K562 (cell line): ENCODE data around the gene EN2. TPM values are rescaled to one million over a fixed set of nuclear protein-coding genes. Genes with fewer than 3 reads are reported as not detected.

Experiments used
- ATAC-seq: fragments of 200-7000 bp; cut with Tn5 transposase; 3 replicates; pipeline ENCODE4 v1.9.1; 2020; ENCODE audit warnings: moderate library complexity
- BruUV-seq: library from RNA; stranded (reverse); fragments of 400-500 nt; replicated peaks from 2 replicates; lab custom pipeline; 2021; lab: Mats Ljungman, UMichigan
- CTCF ChIA-PET: fragments of 300-600 bp; formaldehyde crosslinking; extraction: SDS; loops from one replicate; lab custom pipeline; 2021; ENCODE audit warnings: low intra/inter-chr PET ratio; lab: Yijun Ruan, JAX
- POLR2A ChIA-PET: fragments of 300-600, 350-650 bp; sonication (Branson Sonifier 250); formaldehyde crosslinking; extraction: SDS; loops from one replicate; lab custom pipeline; 2021; ENCODE audit warnings: antibody characterized with exemption, inconsistent platforms; lab: Yijun Ruan, JAX
- DNase-seq, 4 experiments: peaks; one replicate each; pipeline versions ENCODE4 v3.0.0 to v3.0.0-alpha.2; 2011 to 2018; ENCODE audit warnings: low spot score in 3 of 4, mixed read lengths in 3 of 4; ENCODE audit errors: extremely low read depth in 1 of 4
- FAIRE-seq: peaks from 2 replicates; lab custom pipeline; 2011; peaks lifted over from hg19 to GRCh38; lab: Jason Lieb, UNC
- H2AFZ ChIP-seq: 2 replicates; pipeline ENCODE4 v1.6.0; 2011; ENCODE audit warnings: low read depth, low read length, control low read depth, inconsistent platforms
- H3K27ac ChIP-seq: fragments of 200-600 bp; 3 replicates; pipeline ENCODE4 v1.8.0; 2011; ENCODE audit warnings: low read depth, mild to moderate bottlenecking, control low read depth, inconsistent platforms, low read length, moderate library complexity, mixed read lengths; ENCODE audit errors: extremely low read depth
- H3K27me3 ChIP-seq, 2 experiments: fragments of 300-600 bp in 1 of 2; 2 replicates in 1 of 2; 3 replicates in 1 of 2; pipeline versions ENCODE4 v1.6.0 to v1.8.0; 2011; ENCODE audit warnings: inconsistent platforms in 2 of 2, low read length in 2 of 2, mild to moderate bottlenecking in 1 of 2, mixed read lengths in 1 of 2, moderate library complexity in 1 of 2; ENCODE audit not compliant: control insufficient read depth in 2 of 2, insufficient read depth in 2 of 2
- H3K36me3 ChIP-seq: fragments of 300-600 bp; 3 replicates; pipeline ENCODE4 v1.8.0; 2011; ENCODE audit warnings: mild to moderate bottlenecking, low read length, inconsistent platforms; ENCODE audit not compliant: control insufficient read depth, insufficient read depth
- H3K4me1 ChIP-seq, 2 experiments: fragments of 200-600 bp in 1 of 2; replicated peaks in 1 of 2; 2 replicates in 1 of 2; 3 replicates in 1 of 2; pipeline versions ENCODE4 v1.5.1 to v1.8.0; 2011; ENCODE audit warnings: inconsistent platforms in 2 of 2, low read length in 2 of 2, mild to moderate bottlenecking in 1 of 2, mixed read lengths in 1 of 2, moderate library complexity in 1 of 2; ENCODE audit not compliant: control insufficient read depth in 2 of 2, insufficient read depth in 2 of 2
- H3K4me2 ChIP-seq: 2 replicates; pipeline ENCODE4 v1.6.1; 2011; ENCODE audit warnings: low read length, control low read depth, inconsistent platforms, mixed read lengths; ENCODE audit not compliant: insufficient read depth
- H3K4me3 ChIP-seq: fragments of 200-600 bp; sonication (generic), shearing (Covaris generic); 2 replicates; pipeline ENCODE4 v1.5.1; 2016; ENCODE audit warnings: control low read depth, inconsistent platforms
- H3K79me2 ChIP-seq: fragments of 200-600 bp; 3 replicates; pipeline ENCODE4 v1.8.0; 2011; ENCODE audit warnings: low read length, inconsistent platforms; ENCODE audit not compliant: control insufficient read depth, insufficient read depth
- H3K9ac ChIP-seq, 2 experiments: 2 replicates each; pipeline versions ENCODE4 v1.6.0 to v1.6.1; 2011; ENCODE audit warnings: low read depth in 2 of 2, low read length in 2 of 2, control low read depth in 1 of 2, inconsistent platforms in 1 of 2, mild to moderate bottlenecking in 1 of 2, mixed read lengths in 1 of 2; ENCODE audit not compliant: insufficient read depth in 1 of 2
- H3K9me1 ChIP-seq: one replicate; pipeline ENCODE4 v1.6.0; 2011; ENCODE audit warnings: inconsistent platforms, mild to moderate bottlenecking, low read length, moderate library complexity; ENCODE audit not compliant: control insufficient read depth, insufficient read depth
- H3K9me3 ChIP-seq: replicated peaks from 2 replicates; pipeline ENCODE4 v1.5.1; 2011; ENCODE audit warnings: low read depth, low read length, inconsistent platforms; ENCODE audit not compliant: control insufficient read depth, insufficient read depth
- H4K20me1 ChIP-seq: replicated peaks from 2 replicates; pipeline ENCODE4 v1.6.1; 2011; ENCODE audit warnings: low read length, inconsistent platforms, mixed read lengths; ENCODE audit not compliant: control insufficient read depth, insufficient read depth
- CBX2 ChIP-seq: fragments of 200-600 bp; sonication (generic); IDR thresholded peaks from one replicate; pipeline ENCODE4 v1.6.1; 2012; ENCODE audit warnings: mild to moderate bottlenecking, low read length, inconsistent platforms; ENCODE audit not compliant: insufficient read depth, poor library complexity, severe bottlenecking
- EZH2 ChIP-seq: IDR thresholded peaks from 2 replicates; pipeline ENCODE4 v1.6.1; 2012; ENCODE audit warnings: low read depth, mild to moderate bottlenecking, inconsistent platforms, low read length, borderline replicate concordance
- SMAD2 ChIP-seq: fragments of 150-350 bp; IDR thresholded peaks from 2 replicates; pipeline ENCODE4 v1.6.1; 2014; ENCODE audit warnings: low read depth, mild to moderate bottlenecking, low read length
- ZFP1 ChIP-seq: fragments of 450-650 bp; formaldehyde crosslinking; IDR thresholded peaks from 2 replicates; pipeline ENCODE4 v1.4.0; 2020; ENCODE audit warnings: mild to moderate bottlenecking, mixed read lengths
- WGBS: fragments of 100-300 bp; shearing (Covaris generic); methylation state at CpG from one replicate; pipeline ENCODE4 v1.1.6; 2016; ENCODE audit warnings: low coverage, mixed read lengths; ENCODE audit not compliant: insufficient coverage; ENCODE audit errors: missing lambda C conversion rate; 5-methylcytosine and 5-hydroxymethylcytosine counted together
- in situ Hi-C: fragments of 300-500 bp; cut with MboI; formaldehyde crosslinking; loops from 4 replicates; pipeline ENCODE4 v1.15.0; 2018; ENCODE audit warnings: inconsistent platforms, mixed read lengths
- intact Hi-C: fragments of 100-400 bp; cut with micrococcal nuclease; formaldehyde crosslinking; loops from 2 replicates; pipeline ENCODE4 v1.14.2; 2022
- polyA plus RNA-seq, 8 experiments: library from polyadenylated mRNA; depleted of rRNA in 4 of 8; stranded (reverse) in 5 of 8; unstranded in 3 of 8; fragments of >200 nt; fragmentation: Nextera tagmentation in 2 of 8; fragmentation: Illumina TruSeq in 1 of 8; extraction: Ambion mirVana in 2 of 8; extraction: Trizol in 1 of 8; gene quantifications; 2 replicates each; pipeline versions ENCODE4 v1.2.1 to v1.2.3, GENCODE V29; 2011 to 2014; ENCODE audit warnings: inconsistent platforms in 1 of 8, missing spikeins in 1 of 8
- total RNA-seq, 7 experiments: library from RNA; depleted of rRNA in 6 of 7; stranded (reverse); fragments of >200 nt in 6 of 7; fragmentation: Illumina TruSeq in 2 of 7; extraction: Trizol in 2 of 7; gene quantifications; 2 replicates each; pipeline versions ENCODE4 v1.2.1 to v1.2.3, GENCODE V29; 2011 to 2021; ENCODE audit warnings: low replicate concordance in 1 of 7
- TF ChIP-seq, protein P1 (sequence below), 2 experiments: fragments of 250-450 bp in 1 of 2; fragments of 450-650 bp in 1 of 2; sonication (Bioruptor Pico) in 1 of 2; IDR thresholded peaks; 2 replicates each; pipeline versions ENCODE4 v1.6.1 to v1.8.0; 2016 to 2021; ENCODE audit warnings: mild to moderate bottlenecking in 2 of 2, moderate library complexity in 2 of 2, missing compliant biosample characterization in 1 of 2, missing genetic modification characterization in 1 of 2

The EN2 gene
- total and polyA plus RNA-seq, 9 of the 15 experiments (the other 6 are each of a cell fraction or from before 2014, with no cell fraction given), result 0.04 TPM; not detected in 7

DNA sequence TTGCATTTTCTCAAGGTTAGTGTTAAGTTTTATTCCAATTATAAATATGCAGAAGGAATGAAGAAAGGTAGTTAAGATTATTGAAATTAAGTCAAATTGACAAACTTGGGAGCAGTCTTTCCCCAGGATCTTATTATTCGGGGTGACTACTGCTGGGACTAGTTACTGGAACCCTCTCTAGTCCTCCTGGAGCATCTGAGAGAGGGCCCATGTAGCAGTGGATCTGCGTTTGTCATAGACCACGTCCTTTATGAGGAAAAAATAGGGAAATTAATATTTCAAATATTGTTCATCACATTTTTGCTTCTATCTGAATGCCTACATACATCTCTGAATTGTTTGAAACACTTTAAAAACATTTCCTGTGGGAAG lies 47.5 kb downstream of the EN2 start:
- POLR2A ChIA-PET, result interaction anchor here (0.7 kb wide), 1 partner anchor 725 kb away, joined by 3 read pairs; no protein-coding TSS in a partner anchor
- CTCF ChIA-PET, result no interaction called here
- BruUV-seq, result no TSS peak
- no peaks in the 10 kb centered on the region for H3K9me3 ChIP-seq
- FAIRE-seq (no peak), ATAC-seq (no peak), DNase-seq (no peak)
- H3K79me2 ChIP-seq, result no peaks in the 10 kb centered on the region
- no peak overlapping the region for H3K4me2 ChIP-seq
- WGBS, result 0% methylated on average over 3 of the region's 3 CpGs
- H4K20me1 ChIP-seq, result 0 out of 2 replicates have a peak, but pooled peaks cover 3% of the 10 kb centered on the region
- H2AFZ ChIP-seq, result no peak overlapping the region
- H3K9ac ChIP-seq, result no peak overlapping the region
- TF ChIP-seq SMAD2, result no peak
- TF ChIP-seq EZH2, result no peak
- no peak for TF ChIP-seq ZFP1 (CRISPR knock-in tag)
- TF ChIP-seq CBX2, result peak; percentile 19
- TF ChIP-seq, protein P1, sequence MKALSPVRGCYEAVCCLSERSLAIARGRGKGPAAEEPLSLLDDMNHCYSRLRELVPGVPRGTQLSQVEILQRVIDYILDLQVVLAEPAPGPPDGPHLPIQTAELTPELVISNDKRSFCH (CRISPR knock-in tag; IDR thresholded peaks at IDR 0.05), result no peak
- TF ChIP-seq, protein P1 (tag; IDR thresholded peaks at IDR 0.05), result no peak
- H3K36me3 ChIP-seq, result no peaks in the 10 kb centered on the region
- no peaks in the 10 kb centered on the region for H3K9me1 ChIP-seq
- in situ Hi-C loops, result no loop called here
- peaks cover 0 to 7% of the 10 kb centered on the region in 2 experiments; a peak in 1 of 5 replicates for H3K4me1 ChIP-seq
- no peak overlapping the region for H3K4me3 ChIP-seq
- peaks cover 35 to 43% of the 10 kb centered on the region in 2 experiments for H3K27me3 ChIP-seq
- H3K27ac ChIP-seq, result no peak overlapping the region
- intact Hi-C loops, result no loop called here
